ENCODE measurements around the gene SYNPO2. TPM values are rescaled to one million over a fixed set of nuclear protein-coding genes. Genes with fewer than 3 reads are reported as not detected.

SYNPO2 gene
- total and polyA plus RNA-seq, 10 of the 15 experiments (the other 5 are each of a cell fraction or from before 2014, with no cell fraction given), result 0.04 to 0.34 (median 0.28) TPM

DNA sequence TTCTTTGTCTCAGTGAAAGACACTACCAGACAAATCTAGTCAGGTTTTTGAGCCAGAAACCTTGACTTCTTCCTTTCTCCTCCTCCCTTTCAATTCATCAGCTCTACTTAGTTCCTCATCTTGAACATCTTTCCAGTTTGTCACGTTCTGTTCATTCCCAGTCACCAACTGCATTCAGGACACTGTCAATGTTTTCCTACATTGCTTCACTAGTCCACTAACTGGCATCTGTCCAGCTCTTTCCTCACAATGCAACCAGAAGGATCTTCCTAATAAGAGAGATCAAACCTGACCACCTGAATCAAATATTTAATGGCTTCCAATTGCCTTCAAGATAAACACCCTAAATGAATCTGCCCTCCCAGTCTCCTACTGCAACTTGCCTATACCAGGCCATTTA, 52.5 kb downstream of the SYNPO2 start:
- Histone ChIP-seq H2AFZ (ENCODE audit: control insufficient read depth, low read depth, low read length) (no peak overlapping the region), H3K9me3 (replicated peaks; ENCODE audit: control insufficient read depth, insufficient read depth, low read length) (no peaks in the 10 kb centered on the region), H3K9ac (ENCODE audit: control insufficient read depth, insufficient read depth, low read length) (no peak overlapping the region), H3K4me3 (no peak overlapping the region), H3K4me1 (ENCODE audit: control insufficient read depth, insufficient read depth, low read length) (no peaks in the 10 kb centered on the region), H3K27ac (ENCODE audit: control insufficient read depth, insufficient read depth) (no peak overlapping the region), H3K27me3 (replicated peaks in 1 of 2; ENCODE audit: control insufficient read depth in 2 of 2, insufficient read depth in 2 of 2, low read length in 1 of 2) (peaks cover 2 to 3% of the 10 kb centered on the region in 2 experiments; a peak in 2 of 4 replicates), H3K79me2 (ENCODE audit: control insufficient read depth, insufficient read depth, low read length) (no peaks in the 10 kb centered on the region), H4K20me1 (ENCODE audit: control insufficient read depth, insufficient read depth) (no peaks in the 10 kb centered on the region), H3K36me3 (ENCODE audit: control insufficient read depth in 2 of 2, insufficient read depth in 2 of 2, low read length in 1 of 2) (no peaks in the 10 kb centered on the region), H3K4me2 (ENCODE audit: control insufficient read depth, insufficient read depth) (no peak overlapping the region)
- RAD21 ChIA-PET (ENCODE audit: unreplicated experiment), result no interaction called here
- in situ Hi-C loops (cut with MboI) (no loop called here), intact Hi-C loops (cut with micrococcal nuclease; ENCODE audit: unreplicated experiment) (no loop called here)
- CTCF ChIA-PET, result no interaction called here
- SMC1A ChIA-PET (ENCODE audit: uncharacterized antibody, unreplicated experiment), result no interaction called here
- 50% methylated on average over 1 of the region's 1 CpG for WGBS (ENCODE audit: insufficient coverage, insufficient replicate concordance, low lambda C conversion rate, missing lambda C conversion rate)
- DNase-seq (ENCODE audit: low read depth, low spot score) (no peak), FAIRE-seq (no peak), ATAC-seq (no peak)
- TF ChIP-seq BACH1 (IDR thresholded peaks at IDR 0.05; ENCODE audit: borderline replicate concordance), result no peak
- no peak for TF ChIP-seq SUZ12 (IDR thresholded peaks at IDR 0.05; ENCODE audit: unreplicated experiment)
- no peak for TF ChIP-seq BCL11A (IDR thresholded peaks at IDR 0.05; ENCODE audit: low read depth, low read length)
- no TSS peak for BruUV-seq (replicated peaks)
- POLR2A ChIA-PET, result no interaction called here

GRCh38 chr4:118941799-118942198, 53.1 kb downstream of the SYNPO2 start:
- in situ Hi-C loops (cut with MboI) (no loop called here), intact Hi-C loops (cut with micrococcal nuclease; ENCODE audit: unreplicated experiment) (no loop called here)
- Histone ChIP-seq H3K4me2 (ENCODE audit: control insufficient read depth, insufficient read depth) (no peak overlapping the region), H3K9me3 (replicated peaks; ENCODE audit: control insufficient read depth, insufficient read depth, low read length) (no peaks in the 10 kb centered on the region), H3K4me3 (no peak overlapping the region), H2AFZ (ENCODE audit: control insufficient read depth, low read depth, low read length) (no peak overlapping the region), H3K9ac (ENCODE audit: control insufficient read depth, insufficient read depth, low read length) (no peak overlapping the region), H3K36me3 (ENCODE audit: control insufficient read depth in 2 of 2, insufficient read depth in 2 of 2, low read length in 1 of 2) (no peaks in the 10 kb centered on the region), H4K20me1 (ENCODE audit: control insufficient read depth, insufficient read depth) (no peaks in the 10 kb centered on the region), H3K27me3 (replicated peaks in 1 of 2; ENCODE audit: control insufficient read depth in 2 of 2, insufficient read depth in 2 of 2, low read length in 1 of 2) (peaks cover 2 to 3% of the 10 kb centered on the region in 2 experiments; a peak in 2 of 4 replicates), H3K4me1 (ENCODE audit: control insufficient read depth, insufficient read depth, low read length) (no peaks in the 10 kb centered on the region), H3K27ac (ENCODE audit: control insufficient read depth, insufficient read depth) (no peak overlapping the region), H3K79me2 (ENCODE audit: control insufficient read depth, insufficient read depth, low read length) (no peaks in the 10 kb centered on the region)
- no peak for DNase-seq (ENCODE audit: low read depth, low spot score)
- RAD21 ChIA-PET (ENCODE audit: unreplicated experiment), result no interaction called here
- no peak for TF ChIP-seq TARDBP (IDR thresholded peaks at IDR 0.05; ENCODE audit: borderline replicate concordance)
- no peak for TF ChIP-seq ZZZ3 (IDR thresholded peaks at IDR 0.05; ENCODE audit: control insufficient read depth, insufficient read length, low read depth)
- TF ChIP-seq TCF3 (IDR thresholded peaks at IDR 0.05; ENCODE audit: borderline replicate concordance, insufficient read depth, low read depth, low read length), result no peak
- TF ChIP-seq BACH1 (IDR thresholded peaks at IDR 0.05; ENCODE audit: borderline replicate concordance), result no peak
- TF ChIP-seq KDM1A (IDR thresholded peaks at IDR 0.05; ENCODE audit: borderline replicate concordance), result no peak
- no peak for TF ChIP-seq SP1 (IDR thresholded peaks at IDR 0.05; ENCODE audit: low read depth, low read length)
- TF ChIP-seq RCOR1 (conservative IDR thresholded peaks at IDR 0.05; ENCODE audit: low read depth, low read length), result no peak
- TF ChIP-seq DPF2 (IDR thresholded peaks at IDR 0.05), result no peak
- TF ChIP-seq GABPA (IDR thresholded peaks at IDR 0.05; ENCODE audit: low read depth), result no peak
- no peak for TF ChIP-seq MEF2B (IDR thresholded peaks at IDR 0.05; ENCODE audit: partially characterized antibody, poor library complexity, severe bottlenecking)
- 53% methylated on average over 6 of the region's 6 CpGs for WGBS (ENCODE audit: insufficient coverage, insufficient replicate concordance, low lambda C conversion rate, missing lambda C conversion rate)
- no peak for ATAC-seq
- no peak for FAIRE-seq
- CTCF ChIA-PET, result no interaction called here
- POLR2A ChIA-PET, result no interaction called here
- BruUV-seq (replicated peaks), result no TSS peak
- SMC1A ChIA-PET (ENCODE audit: uncharacterized antibody, unreplicated experiment), result no interaction called here

Data from GM12878 (cell line).